Gastroesophageal sphincter (tissue), 3 donors: ENCODE data around the gene EPRS1.

Experiments
- EP300 ChIP-seq: sonication (generic); formaldehyde crosslinking; IDR thresholded peaks from one replicate; pipeline ENCODE4 v1.6.1; 2017; ENCODE audit warnings: antibody characterized with exemption, mild to moderate bottlenecking
- POLR2A ChIP-seq, 2 donors: fragments of 450-650 bp; IDR thresholded peaks; one replicate each; pipeline ENCODE4 v1.6.1; 2017; ENCODE audit warnings: antibody characterized with exemption in 2 of 2, mild to moderate bottlenecking in 2 of 2, moderate library complexity in 1 of 2
- TF ChIP-seq, protein P1 (sequence below), 4 experiments: fragments of 200-600 bp in 2 of 4; fragments of 450-650 bp in 2 of 4; sonication (generic) in 1 of 4; IDR thresholded peaks; one replicate each; pipeline ENCODE4 v1.5.1; 2017 to 2019; ENCODE audit warnings: antibody characterized with exemption in 4 of 4, mild to moderate bottlenecking in 2 of 4, moderate library complexity in 2 of 4

DNA sequence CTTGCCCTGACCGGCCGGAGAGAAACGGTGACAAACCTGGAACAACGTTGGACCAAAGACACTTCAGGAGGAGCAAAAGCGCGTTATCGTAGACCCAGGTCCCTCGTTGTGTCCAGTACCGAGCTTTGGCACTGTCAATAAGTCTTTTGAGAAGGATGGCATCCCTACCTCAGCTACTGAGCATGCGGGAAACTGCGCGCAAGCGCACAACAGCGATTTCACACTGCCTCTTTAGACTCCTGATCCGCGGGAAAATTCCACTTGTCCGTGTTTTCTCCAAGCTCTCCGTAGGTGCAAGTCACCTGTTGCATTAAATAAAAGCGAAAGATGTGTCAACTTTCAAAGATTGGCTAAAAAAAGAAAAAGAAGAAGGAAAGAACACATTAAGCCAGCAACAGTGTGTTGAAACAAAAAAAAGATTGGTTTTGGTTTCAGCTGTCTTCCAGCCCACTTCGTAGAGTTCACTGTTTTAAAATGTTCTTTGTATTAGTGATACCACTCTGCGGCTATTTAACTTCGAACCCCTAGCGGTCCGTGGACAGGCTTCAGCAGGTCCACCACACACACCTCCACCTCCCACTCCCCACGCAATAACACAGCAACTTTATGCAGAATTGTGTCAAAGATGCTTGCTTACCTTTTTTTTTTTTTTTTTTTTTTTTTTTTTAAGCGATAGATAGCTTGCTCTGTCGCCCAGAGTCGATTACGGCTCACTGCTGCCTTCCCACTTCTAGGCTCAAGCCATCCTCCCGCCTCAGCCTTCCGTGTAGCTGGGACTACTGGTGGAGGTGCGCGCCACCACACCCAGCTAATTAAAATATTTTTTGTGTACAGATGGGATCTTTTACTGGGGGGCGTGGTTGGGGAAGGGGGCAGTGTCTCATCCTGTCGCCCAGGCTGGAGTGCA lies 43.6 kb upstream of the EPRS1 start, which contains the start of gene BPNT1:
- TF ChIP-seq, protein P1, sequence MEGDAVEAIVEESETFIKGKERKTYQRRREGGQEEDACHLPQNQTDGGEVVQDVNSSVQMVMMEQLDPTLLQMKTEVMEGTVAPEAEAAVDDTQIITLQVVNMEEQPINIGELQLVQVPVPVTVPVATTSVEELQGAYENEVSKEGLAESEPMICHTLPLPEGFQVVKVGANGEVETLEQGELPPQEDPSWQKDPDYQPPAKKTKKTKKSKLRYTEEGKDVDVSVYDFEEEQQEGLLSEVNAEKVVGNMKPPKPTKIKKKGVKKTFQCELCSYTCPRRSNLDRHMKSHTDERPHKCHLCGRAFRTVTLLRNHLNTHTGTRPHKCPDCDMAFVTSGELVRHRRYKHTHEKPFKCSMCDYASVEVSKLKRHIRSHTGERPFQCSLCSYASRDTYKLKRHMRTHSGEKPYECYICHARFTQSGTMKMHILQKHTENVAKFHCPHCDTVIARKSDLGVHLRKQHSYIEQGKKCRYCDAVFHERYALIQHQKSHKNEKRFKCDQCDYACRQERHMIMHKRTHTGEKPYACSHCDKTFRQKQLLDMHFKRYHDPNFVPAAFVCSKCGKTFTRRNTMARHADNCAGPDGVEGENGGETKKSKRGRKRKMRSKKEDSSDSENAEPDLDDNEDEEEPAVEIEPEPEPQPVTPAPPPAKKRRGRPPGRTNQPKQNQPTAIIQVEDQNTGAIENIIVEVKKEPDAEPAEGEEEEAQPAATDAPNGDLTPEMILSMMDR (IDR thresholded peaks at IDR 0.05): no peak
- TF ChIP-seq EP300: no peak
- no peak for TF ChIP-seq POLR2A (IDR thresholded peaks at IDR 0.05)
